Mesothelial cell of epicardium (in vitro differentiated cells): ENCODE data around the gene SMO. TPM values are rescaled to one million over a fixed set of nuclear protein-coding genes. Genes with fewer than 3 reads are reported as not detected.

Source experiments
- DNase-seq, 2 experiments: peaks; one replicate each; pipeline ENCODE4 v3.0.0; 2021; ENCODE audit warnings: low spot score in 2 of 2; ENCODE audit not compliant: unreplicated experiment in 2 of 2
- H3K27ac Mint-ChIP-seq: 2 replicates; pipeline ENCODE4 v1.8.0; 2021; ENCODE audit warnings: mixed read lengths
- H3K27me3 Mint-ChIP-seq: 2 replicates; pipeline ENCODE4 v1.8.0; 2021; ENCODE audit warnings: low read depth, mixed read lengths
- H3K36me3 Mint-ChIP-seq: 2 replicates; pipeline ENCODE4 v1.8.0; 2021; ENCODE audit warnings: mixed read lengths
- H3K4me1 Mint-ChIP-seq: 2 replicates; pipeline ENCODE4 v1.8.0; 2021; ENCODE audit warnings: mixed read lengths
- H3K4me3 Mint-ChIP-seq: 2 replicates; pipeline ENCODE4 v1.8.0; 2021; ENCODE audit warnings: mild to moderate bottlenecking, moderate library complexity, mixed read lengths
- H3K9me3 Mint-ChIP-seq: 2 replicates; pipeline ENCODE4 v1.8.0; 2021; ENCODE audit warnings: mixed read lengths
- total RNA-seq: library from RNA; stranded (reverse); gene quantifications from 3 replicates; pipeline ENCODE4 v1.2.1, GENCODE V29; 2021
- TF ChIP-seq, protein P1 (sequence below): fragments of 200-600 bp; sonication (generic); IDR thresholded peaks from one replicate; pipeline ENCODE4 v1.5.0; 2021; ENCODE audit warnings: antibody characterized with exemption; ENCODE audit not compliant: unreplicated experiment

SMO gene
- total RNA-seq, 1 donor from 2014 or later = 134 TPM

DNA sequence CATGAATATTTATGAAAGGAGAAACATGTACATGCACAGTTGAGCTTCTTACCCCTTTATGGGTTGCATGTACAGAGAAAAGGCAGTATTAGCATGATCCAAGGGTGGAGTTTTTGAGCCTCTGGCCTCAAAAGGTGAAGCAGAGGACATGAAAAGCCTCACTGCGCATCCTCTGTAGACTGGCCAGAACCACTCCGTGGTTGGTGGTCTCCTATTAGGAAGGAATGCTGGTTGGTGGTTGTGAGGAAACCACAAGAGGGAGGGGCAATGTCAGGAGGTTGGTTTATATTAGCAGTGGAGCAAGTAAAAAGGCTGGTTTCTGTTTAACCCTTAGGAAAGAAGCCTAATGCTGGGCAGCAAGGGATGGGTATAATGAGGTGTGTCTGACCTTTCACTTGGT lies 73.9 kb downstream of the SMO start:
- H3K27me3 Mint-ChIP-seq = no peaks in the 10 kb centered on the region
- TF ChIP-seq, protein P1, sequence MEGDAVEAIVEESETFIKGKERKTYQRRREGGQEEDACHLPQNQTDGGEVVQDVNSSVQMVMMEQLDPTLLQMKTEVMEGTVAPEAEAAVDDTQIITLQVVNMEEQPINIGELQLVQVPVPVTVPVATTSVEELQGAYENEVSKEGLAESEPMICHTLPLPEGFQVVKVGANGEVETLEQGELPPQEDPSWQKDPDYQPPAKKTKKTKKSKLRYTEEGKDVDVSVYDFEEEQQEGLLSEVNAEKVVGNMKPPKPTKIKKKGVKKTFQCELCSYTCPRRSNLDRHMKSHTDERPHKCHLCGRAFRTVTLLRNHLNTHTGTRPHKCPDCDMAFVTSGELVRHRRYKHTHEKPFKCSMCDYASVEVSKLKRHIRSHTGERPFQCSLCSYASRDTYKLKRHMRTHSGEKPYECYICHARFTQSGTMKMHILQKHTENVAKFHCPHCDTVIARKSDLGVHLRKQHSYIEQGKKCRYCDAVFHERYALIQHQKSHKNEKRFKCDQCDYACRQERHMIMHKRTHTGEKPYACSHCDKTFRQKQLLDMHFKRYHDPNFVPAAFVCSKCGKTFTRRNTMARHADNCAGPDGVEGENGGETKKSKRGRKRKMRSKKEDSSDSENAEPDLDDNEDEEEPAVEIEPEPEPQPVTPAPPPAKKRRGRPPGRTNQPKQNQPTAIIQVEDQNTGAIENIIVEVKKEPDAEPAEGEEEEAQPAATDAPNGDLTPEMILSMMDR = no peak

More for the DNA sequence above, 73.9 kb downstream of the SMO start:
- Mint-ChIP-seq H3K27ac (no peak overlapping the region), H3K9me3 (peaks cover 4% of the 10 kb centered on the region), H3K36me3 (no peaks in the 10 kb centered on the region), H3K4me3 (no peak overlapping the region), H3K4me1 (no peaks in the 10 kb centered on the region)
- no peak for DNase-seq

Other genes starting within 250 kb of the SMO start
- gene TNPO3, start 133.5 kb upstream of the SMO start, total RNA-seq = 37.7 to 40.2 TPM (median 40.2 TPM) in 3 replicates
- gene TSPAN33, start 43.9 kb upstream of the SMO start, total RNA-seq = 6.4 to 7.4 TPM (median 7.0 TPM) in 3 replicates
- gene AHCYL2, start 36.4 kb downstream of the SMO start, total RNA-seq = 22.8 to 23.9 TPM (median 23.3 TPM) in 3 replicates
- 1.8 to 1.9 TPM (median 1.9 TPM) in 3 replicates for gene STRIP2, start 245.8 kb downstream of the SMO start, total RNA-seq